Superior temporal gyrus (tissue), 1 donor: ENCODE measurements around the gene PCDHB2.
"Not testable (repeated sequence)": the region's sequence is repeated elsewhere in the genome, so short reads cannot be mapped to it uniquely, and the experiment has no call there.

Experiments used
- DNase-seq: peaks from one replicate; pipeline ENCODE4 v3.0.0-alpha.2; 2016; ENCODE audit errors: extremely low spot score

Gene PCDHB2

DNA sequence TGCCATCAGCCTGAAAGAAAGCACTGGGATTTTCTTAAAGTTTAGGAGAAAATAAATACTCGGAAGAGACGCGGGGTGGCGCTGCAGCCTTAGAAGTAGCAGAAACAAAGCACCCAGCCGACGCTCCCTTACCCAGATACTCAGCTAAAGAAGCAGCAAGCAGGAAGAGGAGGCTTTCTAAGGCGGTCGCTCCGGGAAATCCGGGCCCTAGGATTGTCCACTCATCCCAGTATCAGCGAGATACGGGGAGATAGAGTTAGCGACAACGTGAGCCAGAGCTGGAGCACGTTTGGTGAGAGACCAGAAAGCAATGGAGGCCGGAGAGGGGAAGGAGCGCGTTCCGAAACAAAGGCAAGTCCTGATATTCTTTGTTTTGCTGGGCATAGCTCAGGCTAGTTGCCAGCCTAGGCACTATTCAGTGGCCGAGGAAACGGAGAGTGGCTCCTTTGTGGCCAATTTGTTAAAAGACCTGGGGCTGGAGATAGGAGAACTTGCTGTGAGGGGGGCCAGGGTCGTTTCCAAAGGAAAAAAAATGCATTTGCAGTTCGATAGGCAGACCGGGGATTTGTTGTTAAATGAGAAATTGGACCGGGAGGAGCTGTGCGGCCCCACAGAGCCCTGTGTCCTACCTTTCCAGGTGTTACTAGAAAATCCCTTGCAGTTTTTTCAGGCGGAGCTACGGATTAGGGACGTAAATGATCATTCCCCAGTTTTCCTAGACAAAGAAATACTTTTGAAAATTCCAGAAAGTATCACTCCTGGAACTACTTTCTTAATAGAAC lies at the start of gene PCDHB2:
TSS of gene PCDHB2 (plus strand) at position 135 of the 782 bp plus-strand sequence. CDS start at position 311, 176 bp downstream.
- DNase-seq: peak; percentile 55

DNA sequence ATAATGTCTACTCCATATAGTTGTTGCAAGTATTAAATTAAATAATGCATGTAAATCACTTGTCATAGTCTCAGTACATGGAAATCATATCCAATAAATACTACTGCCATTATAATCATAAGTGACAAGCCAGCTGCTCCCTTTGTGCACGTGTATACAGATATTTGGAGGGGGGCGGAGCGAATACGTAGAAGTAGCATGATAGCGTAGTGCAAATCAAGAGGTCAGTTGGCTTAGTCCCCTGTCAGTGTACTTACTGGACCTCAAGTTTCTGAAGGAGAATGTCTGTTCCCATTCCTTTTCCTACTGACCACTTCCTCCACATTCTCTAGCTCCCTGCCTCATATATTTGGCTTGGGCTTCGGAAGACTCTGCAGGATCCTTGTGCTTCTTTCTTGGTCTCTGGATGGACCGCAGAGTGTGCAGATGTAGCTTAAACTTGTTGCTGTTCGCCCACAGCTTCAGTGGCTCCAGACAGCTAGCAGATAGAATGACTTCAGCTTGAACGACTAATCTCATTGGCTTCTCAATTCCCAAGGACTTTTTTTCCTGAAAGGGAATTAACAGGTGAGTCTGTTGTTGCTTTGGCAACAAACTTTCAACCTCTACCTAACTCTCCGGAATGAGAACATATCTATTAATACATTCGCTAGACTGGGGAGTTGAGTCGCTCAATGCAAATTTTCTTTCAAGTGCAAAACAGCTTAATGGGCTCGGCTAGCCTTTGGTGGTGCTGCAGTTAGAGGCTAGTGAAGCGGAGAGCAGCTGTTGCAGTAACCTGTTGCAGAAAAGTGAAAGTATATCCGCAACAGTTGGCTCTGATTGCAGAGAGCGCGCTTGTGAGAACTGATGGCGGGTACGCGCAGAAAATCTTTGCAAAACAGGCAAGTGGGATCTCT lies 43.5 kb upstream of the PCDHB2 start, which contains the start of gene PCDHB1:
TSS of gene PCDHB1 (plus strand) at position 753 of the 899 bp plus-strand sequence. CDS start at position 850, 97 bp downstream.
- DNase-seq: no peak

DNA sequence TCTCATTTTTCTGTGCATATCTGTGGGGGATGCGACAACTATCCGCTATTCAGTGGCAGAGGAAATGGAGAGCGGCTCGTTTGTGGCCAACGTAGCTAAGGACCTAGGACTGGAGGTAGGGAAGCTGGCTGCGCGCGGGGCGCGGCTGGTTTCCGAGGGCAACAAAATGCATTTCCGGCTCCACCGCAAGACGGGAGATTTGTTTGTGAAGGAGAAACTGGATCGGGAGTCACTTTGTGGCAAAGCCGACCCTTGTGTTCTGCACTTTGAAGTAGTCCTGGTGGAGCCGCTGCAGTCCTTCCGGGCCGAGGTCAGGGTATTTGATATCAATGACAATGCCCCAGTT lies 42.9 kb upstream of the PCDHB2 start:
- DNase-seq: no peak

DNA sequence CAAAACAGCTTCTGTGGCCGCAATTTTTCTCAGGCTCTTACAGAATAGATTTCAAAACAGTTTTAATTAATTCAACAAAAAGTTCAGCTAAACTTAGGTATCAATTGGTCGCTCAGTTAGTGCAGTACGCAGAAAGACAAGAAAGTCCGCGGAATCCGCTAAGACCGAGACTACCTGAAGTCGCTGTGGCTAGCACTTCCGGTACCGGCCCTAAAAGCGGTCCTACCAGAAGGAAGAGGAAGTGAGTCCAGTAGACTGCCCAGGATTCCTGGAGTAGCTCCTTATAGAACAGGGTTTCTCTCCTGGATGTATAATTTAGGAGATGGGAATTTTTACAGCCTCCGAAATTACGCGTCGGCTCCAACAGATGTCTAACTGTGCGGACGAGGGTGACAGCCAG lies 16.6 kb upstream of the PCDHB2 start:
- DNase-seq: no peak

DNA sequence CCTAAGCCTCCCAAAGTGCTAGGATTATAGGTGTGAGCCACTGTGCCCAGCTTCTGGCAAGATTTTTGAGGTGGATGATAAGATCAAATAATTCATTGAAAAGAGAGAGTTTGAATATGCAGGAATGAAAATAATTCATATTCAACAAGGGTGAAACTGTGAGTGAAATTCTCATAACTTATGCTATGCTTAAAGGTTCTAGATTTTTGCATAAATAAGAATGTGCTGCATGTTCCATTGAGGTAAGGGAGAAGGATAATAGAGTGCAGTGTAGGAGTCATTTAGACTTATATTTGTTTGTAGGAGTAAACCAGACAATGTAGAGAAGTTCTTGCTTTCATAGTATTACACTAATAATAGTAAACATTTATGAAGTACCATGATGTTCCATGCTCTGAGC lies 12.2 kb upstream of the PCDHB2 start:
- DNase-seq: no peak

DNA sequence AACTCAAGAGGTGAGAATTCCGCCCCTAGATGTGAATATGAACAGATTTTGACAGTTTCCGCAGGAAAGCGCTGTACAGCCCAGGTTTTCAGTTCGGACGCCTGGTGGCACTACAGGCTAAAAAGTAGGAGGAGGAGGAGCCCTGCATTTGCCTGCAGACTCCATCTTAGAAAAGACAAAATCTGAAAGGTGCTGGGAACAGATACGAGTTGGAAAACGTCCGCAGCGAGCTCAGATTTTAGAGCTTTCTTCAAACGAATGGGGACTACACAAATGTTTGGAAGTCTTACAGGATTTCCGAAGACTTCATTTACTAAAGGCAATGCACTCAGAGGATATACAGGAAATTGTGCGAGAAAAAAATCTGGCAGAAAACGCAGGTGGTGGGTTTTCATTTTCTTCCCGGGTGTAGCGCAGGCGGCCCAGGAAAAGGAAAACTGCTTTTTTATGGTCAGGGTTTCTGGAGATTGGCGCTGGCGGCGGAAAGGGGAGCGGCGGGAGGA lies 9.9 kb upstream of the PCDHB2 start:
- DNase-seq: peak; percentile 70

DNA sequence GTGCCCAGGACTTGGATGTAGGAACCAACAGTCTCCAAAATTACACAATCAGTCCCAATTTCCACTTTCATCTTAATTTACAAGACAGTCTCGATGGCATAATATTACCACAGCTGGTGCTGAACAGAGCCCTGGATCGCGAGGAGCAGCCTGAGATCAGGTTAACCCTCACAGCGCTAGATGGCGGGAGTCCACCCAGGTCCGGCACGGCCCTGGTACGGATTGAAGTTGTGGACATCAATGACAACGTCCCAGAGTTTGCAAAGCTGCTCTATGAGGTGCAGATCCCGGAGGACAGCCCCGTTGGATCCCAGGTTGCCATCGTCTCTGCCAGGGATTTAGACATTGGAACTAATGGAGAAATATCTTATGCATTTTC lies 837 bp downstream of the PCDHB2 start:
- DNase-seq: no peak

DNA sequence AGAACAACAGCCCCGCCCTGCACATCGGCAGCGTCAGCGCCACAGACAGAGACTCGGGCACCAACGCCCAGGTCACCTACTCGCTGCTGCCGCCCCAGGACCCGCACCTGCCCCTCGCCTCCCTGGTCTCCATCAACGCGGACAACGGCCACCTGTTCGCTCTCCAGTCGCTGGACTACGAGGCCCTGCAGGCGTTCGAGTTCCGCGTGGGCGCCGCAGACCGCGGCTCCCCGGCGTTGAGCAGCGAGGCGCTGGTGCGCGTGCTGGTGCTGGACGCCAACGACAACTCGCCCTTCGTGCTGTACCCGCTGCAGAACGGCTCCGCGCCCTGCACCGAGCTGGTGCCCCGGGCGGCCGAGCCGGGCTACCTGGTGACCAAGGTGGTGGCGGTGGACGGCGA lies 1.8 kb downstream of the PCDHB2 start:
- DNase-seq: not testable (repeated sequence)

DNA sequence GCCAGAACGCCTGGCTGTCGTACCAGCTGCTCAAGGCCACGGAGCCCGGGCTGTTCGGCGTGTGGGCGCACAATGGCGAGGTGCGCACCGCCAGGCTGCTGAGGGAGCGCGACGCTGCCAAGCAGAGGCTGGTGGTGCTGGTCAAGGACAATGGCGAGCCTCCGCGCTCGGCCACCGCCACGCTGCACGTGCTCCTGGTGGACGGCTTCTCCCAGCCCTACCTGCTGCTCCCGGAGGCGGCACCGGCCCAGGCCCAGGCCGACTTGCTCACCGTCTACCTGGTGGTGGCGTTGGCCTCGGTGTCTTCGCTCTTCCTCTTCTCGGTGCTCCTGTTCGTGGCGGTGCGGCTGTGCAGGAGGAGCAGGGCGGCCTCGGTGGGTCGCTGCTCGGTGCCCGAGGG lies 2.2 kb downstream of the PCDHB2 start:
- DNase-seq: not testable (repeated sequence)

DNA sequence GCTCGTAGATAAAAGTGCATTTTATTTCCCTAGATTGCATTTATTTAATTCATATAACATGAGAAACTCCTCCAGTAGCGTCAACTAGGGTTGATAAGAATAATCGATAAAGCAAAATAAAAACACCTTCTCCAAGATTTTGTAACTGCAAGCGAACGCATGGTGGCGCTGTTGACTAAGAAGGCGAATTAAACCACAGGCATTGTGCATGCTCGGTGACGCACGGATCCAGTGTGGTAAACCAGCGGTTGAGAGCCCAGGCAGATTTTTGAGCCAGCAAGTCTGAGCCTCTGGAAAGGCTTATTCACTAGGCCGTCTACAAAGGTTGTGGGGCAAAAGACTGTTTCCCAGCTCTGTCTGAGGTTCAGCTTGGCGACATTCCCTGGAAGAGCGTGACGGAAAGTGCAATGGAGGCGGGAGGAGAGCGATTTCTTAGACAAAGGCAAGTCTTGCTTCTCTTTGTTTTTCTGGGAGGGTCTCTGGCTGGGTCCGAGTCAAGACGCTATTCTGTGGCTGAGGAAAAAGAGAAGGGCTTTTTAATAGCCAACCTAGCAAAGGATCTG lies 5.9 kb downstream of the PCDHB2 start, which contains the start of gene PCDHB3:
TSS of gene PCDHB3 (plus strand) at position 231 of the 563 bp plus-strand sequence. CDS start at position 408, 177 bp downstream.
- DNase-seq: peak; percentile 65

DNA sequence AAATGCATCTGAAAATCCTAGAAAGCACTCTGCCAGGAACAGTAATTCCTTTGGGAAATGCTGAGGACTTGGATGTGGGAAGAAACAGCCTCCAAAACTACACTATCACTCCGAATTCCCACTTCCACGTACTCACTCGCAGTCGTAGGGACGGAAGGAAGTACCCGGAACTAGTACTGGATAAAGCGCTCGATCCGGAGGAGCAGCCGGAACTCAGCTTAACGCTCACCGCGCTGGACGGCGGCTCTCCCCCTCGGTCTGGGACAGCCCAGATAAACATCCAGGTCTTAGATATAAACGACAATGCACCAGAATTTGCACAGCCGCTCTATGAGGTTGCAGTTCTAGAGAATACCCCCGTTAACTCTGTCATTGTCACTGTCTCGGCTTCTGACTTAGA lies 6.6 kb downstream of the PCDHB2 start:
- DNase-seq: no peak

DNA sequence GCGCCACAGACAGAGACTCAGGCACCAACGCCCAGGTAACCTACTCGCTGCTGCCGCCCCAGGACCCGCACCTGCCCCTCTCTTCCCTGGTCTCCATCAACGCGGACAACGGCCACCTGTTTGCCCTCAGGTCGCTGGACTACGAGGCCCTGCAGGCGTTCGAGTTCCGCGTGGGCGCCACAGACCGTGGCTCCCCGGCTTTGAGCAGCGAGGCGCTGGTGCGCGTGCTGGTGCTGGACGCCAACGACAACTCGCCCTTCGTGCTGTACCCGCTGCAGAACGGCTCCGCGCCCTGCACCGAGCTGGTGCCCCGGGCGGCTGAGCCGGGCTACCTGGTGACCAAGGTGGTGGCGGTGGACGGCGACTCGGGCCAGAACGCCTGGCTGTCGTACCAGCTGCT lies 7.7 kb downstream of the PCDHB2 start:
- DNase-seq: not testable (repeated sequence)

DNA sequence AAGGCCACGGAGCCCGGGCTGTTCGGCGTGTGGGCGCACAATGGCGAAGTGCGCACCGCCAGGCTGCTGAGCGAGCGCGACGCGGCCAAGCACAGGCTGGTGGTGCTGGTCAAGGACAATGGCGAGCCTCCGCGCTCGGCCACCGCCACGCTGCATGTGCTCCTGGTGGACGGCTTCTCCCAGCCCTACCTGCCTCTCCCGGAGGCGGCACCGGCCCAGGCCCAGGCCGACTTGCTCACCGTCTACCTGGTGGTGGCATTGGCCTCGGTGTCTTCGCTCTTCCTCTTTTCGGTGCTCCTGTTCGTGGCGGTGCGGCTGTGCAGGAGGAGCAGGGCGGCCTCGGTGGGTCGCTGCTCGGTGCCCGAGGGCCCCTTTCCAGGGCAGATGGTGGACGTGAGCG lies 8.1 kb downstream of the PCDHB2 start:
- DNase-seq: not testable (repeated sequence)

DNA sequence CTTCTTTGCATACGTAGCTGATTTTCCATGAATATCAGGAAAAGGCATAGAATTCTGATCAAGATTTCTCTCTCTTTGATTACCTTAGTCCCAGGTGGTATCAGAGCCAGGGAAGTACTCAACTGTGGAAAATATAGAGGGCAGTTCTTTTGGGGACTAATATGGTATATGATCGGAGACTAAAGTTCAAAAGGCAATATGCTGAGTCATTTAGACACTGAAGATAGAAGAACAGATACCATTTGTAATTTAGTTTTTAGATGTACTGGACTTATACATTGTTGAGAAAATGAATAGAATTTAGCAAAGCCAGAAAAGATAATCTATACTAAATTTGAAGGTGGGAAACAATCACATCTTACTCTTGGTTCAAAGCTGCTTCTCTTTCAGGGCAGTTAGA lies 10.9 kb downstream of the PCDHB2 start:
- DNase-seq: no peak

DNA sequence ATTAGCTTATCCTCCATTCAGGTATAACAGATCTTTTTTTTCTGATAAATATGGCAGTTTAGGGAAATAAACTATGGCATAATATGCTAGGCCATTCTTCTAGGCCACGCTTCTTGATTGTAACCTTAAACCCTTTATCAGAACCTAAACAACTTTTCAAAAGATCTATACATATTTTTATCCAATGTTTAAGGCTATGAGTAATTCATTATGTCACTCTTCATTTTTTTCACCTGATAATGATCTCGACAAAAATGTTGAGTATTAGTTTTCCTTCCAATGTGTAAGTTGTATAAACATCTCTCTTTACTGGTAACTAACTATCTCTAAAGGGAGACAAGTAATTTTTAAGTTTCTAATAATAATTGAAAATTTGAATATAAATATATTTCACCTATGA lies 24.8 kb downstream of the PCDHB2 start:
- DNase-seq: no peak

DNA sequence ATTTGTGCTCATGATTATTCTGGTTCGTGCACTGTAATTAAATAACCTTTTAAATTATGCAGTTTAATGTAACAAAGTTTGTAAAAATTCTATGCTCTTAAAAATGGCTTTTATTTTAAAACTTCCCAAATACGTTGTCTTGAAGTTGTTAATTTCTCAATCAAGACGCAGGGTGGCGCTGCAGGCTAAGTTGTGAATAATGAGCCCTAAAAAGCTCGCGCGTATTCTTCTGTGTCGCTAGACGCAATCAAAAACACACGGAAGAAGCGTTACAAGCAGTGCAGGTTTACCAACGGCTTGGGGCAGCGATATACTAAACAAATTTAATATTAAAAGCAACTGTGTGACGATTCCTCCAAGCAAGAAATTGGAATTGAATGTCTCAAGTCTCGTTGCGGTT lies 27.1 kb downstream of the PCDHB2 start, which contains the start of gene PCDHB4:
TSS of gene PCDHB4 (plus strand) at position 256 of the 400 bp plus-strand sequence. CDS start 181 bp downstream, outside the sequence.
- DNase-seq: peak; percentile 63

DNA sequence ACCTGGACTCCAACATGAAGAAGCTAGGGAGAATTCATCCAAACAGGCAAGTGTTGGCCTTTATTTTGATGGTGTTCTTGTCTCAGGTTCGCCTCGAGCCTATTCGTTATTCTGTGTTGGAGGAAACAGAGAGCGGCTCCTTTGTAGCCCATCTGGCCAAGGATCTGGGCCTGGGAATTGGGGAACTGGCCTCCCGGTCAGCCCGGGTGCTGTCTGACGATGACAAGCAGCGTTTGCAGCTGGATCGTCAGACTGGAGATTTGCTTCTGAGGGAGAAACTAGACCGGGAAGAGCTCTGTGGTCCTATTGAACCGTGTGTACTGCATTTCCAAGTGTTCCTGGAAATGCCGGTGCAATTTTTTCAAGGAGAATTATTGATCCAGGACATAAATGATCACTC lies 27.6 kb downstream of the PCDHB2 start:
- DNase-seq: no peak

DNA sequence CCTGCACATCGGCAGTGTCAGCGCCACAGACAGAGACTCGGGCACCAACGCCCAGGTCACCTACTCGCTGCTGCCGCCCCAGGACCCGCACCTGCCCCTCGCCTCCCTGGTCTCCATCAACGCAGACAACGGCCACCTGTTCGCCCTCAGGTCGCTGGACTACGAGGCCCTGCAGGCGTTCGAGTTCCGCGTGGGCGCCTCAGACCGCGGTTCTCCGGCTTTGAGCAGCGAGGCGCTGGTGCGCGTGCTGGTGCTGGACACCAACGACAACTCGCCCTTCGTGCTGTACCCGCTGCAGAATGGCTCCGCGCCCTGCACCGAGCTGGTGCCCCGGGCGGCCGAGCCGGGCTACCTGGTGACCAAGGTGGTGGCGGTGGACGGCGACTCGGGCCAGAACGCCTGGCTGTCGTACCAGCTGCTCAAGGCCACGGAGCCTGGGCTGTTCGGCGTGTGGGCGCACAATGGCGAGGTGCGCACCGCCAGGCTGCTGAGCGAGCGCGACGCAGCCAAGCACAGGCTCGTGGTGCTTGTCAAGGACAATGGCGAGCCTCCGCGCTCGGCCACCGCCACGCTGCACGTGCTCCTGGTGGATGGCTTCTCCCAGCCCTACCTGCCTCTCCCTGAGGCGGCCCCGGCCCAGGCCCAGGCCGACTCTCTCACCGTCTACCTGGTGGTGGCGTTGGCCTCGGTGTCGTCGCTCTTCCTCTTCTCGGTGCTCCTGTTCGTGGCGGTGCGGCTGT lies 29.2 kb downstream of the PCDHB2 start:
- DNase-seq: not testable (repeated sequence)

DNA sequence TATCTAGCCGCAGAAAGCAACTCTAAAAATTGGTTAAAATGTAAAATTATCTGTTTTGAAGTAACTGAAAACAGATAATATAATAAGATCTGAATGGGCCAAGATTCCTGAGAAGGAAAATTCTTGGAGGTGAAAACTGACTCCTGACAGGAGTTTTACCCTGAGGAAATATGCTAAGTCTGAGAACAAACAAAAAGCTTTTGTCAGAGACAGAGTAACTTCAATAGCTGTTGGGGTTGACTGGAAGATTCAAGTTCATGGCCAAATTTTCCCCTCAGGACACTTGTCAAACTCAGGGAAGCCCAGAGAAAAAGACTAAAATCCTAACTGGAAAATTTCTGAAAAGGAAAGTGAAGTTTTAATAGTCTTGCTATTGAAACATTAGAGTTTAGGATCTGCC lies 32.9 kb downstream of the PCDHB2 start:
- DNase-seq: no peak

DNA sequence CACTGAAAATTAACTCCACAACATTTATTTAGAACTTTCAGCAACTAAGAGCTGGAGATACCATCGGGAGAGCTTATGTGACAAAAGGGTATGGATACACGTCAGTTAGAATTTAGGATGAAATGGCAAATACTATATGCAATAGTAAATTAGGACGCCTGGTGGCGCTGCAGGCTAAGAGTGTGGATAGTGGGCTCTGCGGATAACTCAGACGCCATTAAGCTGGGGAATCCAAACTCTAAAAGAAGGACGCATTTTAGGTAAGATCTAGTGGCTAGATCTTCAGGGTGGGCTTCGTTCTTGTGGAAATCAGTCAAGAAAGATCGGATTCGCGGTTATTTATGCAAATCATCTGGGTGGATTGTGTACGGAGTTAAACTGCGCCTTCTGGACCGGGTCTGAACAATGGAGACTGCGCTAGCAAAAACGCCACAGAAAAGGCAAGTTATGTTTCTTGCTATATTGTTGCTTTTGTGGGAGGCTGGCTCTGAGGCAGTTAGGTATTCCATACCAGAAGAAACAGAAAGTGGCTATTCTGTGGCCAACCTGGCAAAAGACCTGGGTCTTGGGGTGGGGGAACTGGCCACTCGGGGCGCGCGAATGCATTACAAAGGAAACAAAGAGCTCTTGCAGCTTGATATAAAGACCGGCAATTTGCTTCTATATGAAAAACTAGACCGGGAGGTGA lies 40.8 kb downstream of the PCDHB2 start, which contains the start of gene PCDHB5:
TSS of gene PCDHB5 (plus strand) at position 177 of the 688 bp plus-strand sequence. CDS start at position 406, 229 bp downstream.
- peak; percentile 70 for DNase-seq
